Right ventricle myocardium superior (tissue), 1 donor: Measurements from ENCODE around the gene OPCML. TPM values are rescaled to one million over a fixed set of nuclear protein-coding genes. Genes with fewer than 3 reads are reported as not detected.

Experiments
- ATAC-seq: fragments of 200-7000 bp; cut with Tn5 transposase; one replicate; pipeline ENCODE4 v1.9.1; 2020; ENCODE audit warnings: mild to moderate bottlenecking; ENCODE audit not compliant: poor library complexity
- DNase-seq: peaks from one replicate; pipeline ENCODE4 v3.0.0-alpha.2; 2020
- intact Hi-C: fragments of 100-400 bp; cut with DNase I; formaldehyde crosslinking; loops from one replicate; pipeline ENCODE4 v1.11.2; 2022
- total RNA-seq: library from RNA; stranded (reverse); fragmentation: NEBNext Ultra II Directional; extraction: Animal tissue kit (Norgen Biotek cat#: 25700); gene quantifications from one replicate; pipeline ENCODE4 v1.2.1, GENCODE V29; 2021
- donor health status: DM: no; HTN: yes; CAD: no; lungs with severe emphysema.

Gene OPCML
- total RNA-seq, 1 donor from 2014 or later, result 0.59 TPM

- DNase-seq (no peak), ATAC-seq (no peak)
- intact Hi-C loops, result no loop called here
Observed at GRCh38 chr11:133386852-133387251, 145.4 kb downstream of the OPCML start.

GRCh38 chr11:133386262-133386661 lies 146.0 kb downstream of the OPCML start:
- ATAC-seq, result no peak
- intact Hi-C loops, result no loop called here
- DNase-seq, result no peak

GRCh38 chr11:133385781-133386180 lies 146.5 kb downstream of the OPCML start:
- intact Hi-C loops, result no loop called here
- ATAC-seq (no peak), DNase-seq (no peak)

GRCh38 chr11:133384731-133385130 lies 147.6 kb downstream of the OPCML start:
- no peak for ATAC-seq
- DNase-seq, result no peak
- intact Hi-C loops, result no loop called here

- ATAC-seq (no peak), DNase-seq (no peak)
- intact Hi-C loops, result no loop called here
Observed at GRCh38 chr11:133383689-133384088, 148.6 kb downstream of the OPCML start.

- intact Hi-C loops, result no loop called here
- no peak for ATAC-seq
- DNase-seq, result no peak
Observed at GRCh38 chr11:133383201-133383600, 149.1 kb downstream of the OPCML start.

- ATAC-seq, result no peak
- no peak for DNase-seq
- intact Hi-C loops, result no loop called here
Observed at GRCh38 chr11:133382131-133382812, 150.0 kb downstream of the OPCML start.

- intact Hi-C loops, result no loop called here
- DNase-seq (no peak), ATAC-seq (no peak)
Observed at GRCh38 chr11:133381761-133382130, 150.6 kb downstream of the OPCML start.

- no peak for ATAC-seq
- intact Hi-C loops, result no loop called here
- no peak for DNase-seq
Observed at GRCh38 chr11:133366147-133366546, 166.2 kb downstream of the OPCML start.

- intact Hi-C loops, result no loop called here
- DNase-seq, result no peak
- ATAC-seq, result no peak
Observed at GRCh38 chr11:133362916-133363315, 169.4 kb downstream of the OPCML start.

- DNase-seq, result no peak
- intact Hi-C loops, result no loop called here
- ATAC-seq, result no peak
Observed at GRCh38 chr11:133362156-133362555, 170.1 kb downstream of the OPCML start.

- ATAC-seq (no peak), DNase-seq (no peak)
- intact Hi-C loops, result no loop called here
Observed at GRCh38 chr11:133361689-133361994, 170.7 kb downstream of the OPCML start.

GRCh38 chr11:133360860-133361688 lies 171.2 kb downstream of the OPCML start:
- ATAC-seq (no peak), DNase-seq (no peak)
- intact Hi-C loops, result no loop called here

GRCh38 chr11:133355095-133355494 lies 177.2 kb downstream of the OPCML start:
- no peak for ATAC-seq
- intact Hi-C loops, result no loop called here
- DNase-seq, result no peak

GRCh38 chr11:133354069-133354468 lies 178.2 kb downstream of the OPCML start:
- ATAC-seq (no peak), DNase-seq (no peak)
- intact Hi-C loops, result no loop called here

GRCh38 chr11:133350045-133350444 lies 182.3 kb downstream of the OPCML start:
- ATAC-seq (no peak), DNase-seq (no peak)
- intact Hi-C loops, result no loop called here

GRCh38 chr11:133347988-133348387 lies 184.3 kb downstream of the OPCML start:
- no peak for DNase-seq
- ATAC-seq, result no peak
- intact Hi-C loops, result no loop called here

GRCh38 chr11:133346137-133346536 lies 186.2 kb downstream of the OPCML start:
- intact Hi-C loops, result no loop called here
- ATAC-seq (no peak), DNase-seq (no peak)

- no peak for DNase-seq
- ATAC-seq, result no peak
- intact Hi-C loops, result no loop called here
Observed at GRCh38 chr11:133343951-133344350, 188.3 kb downstream of the OPCML start.

- intact Hi-C loops, result no loop called here
- ATAC-seq (no peak), DNase-seq (no peak)
Observed at GRCh38 chr11:133339495-133340140, 192.7 kb downstream of the OPCML start.
